Colonic mucosa (tissue), 4 donors: ENCODE results near the gene SSX2IP. TPM values are rescaled to one million over a fixed set of nuclear protein-coding genes. Genes with fewer than 3 reads are reported as not detected.

Source experiments
- DNase-seq: peaks from one replicate; pipeline ENCODE4 v3.0.0-alpha.2; 2020
- H3K27ac ChIP-seq: fragments of 200-600 bp; one replicate; pipeline ENCODE4 v1.8.0; 2021
- H3K27me3 ChIP-seq: fragments of 200-600 bp; one replicate; pipeline ENCODE4 v1.8.0; 2021
- H3K36me3 ChIP-seq: fragments of 200-600 bp; one replicate; pipeline ENCODE4 v1.8.0; 2021
- H3K4me1 ChIP-seq: fragments of 200-600 bp; one replicate; pipeline ENCODE4 v1.8.0; 2021; ENCODE audit warnings: mild to moderate bottlenecking
- H3K4me3 ChIP-seq: fragments of 200-600 bp; one replicate; pipeline ENCODE4 v1.8.0; 2021
- H3K9ac ChIP-seq, 2 donors: one replicate each; pipeline ENCODE4 v1.7.0; 2013; ENCODE audit warnings: control low read depth in 2 of 2, low read depth in 2 of 2, low read length in 2 of 2
- H3K9me3 ChIP-seq: fragments of 200-600 bp; one replicate; pipeline ENCODE4 v1.8.0; 2021
- intact Hi-C: fragments of 100-400 bp; cut with DNase I; formaldehyde crosslinking; loops from one replicate; pipeline ENCODE4 v1.14.1; 2022
- total RNA-seq, 2 donors: library from RNA; stranded (reverse); fragmentation: NEBNext Ultra II Directional in 1 of 2; extraction: Animal tissue kit (Norgen Biotek cat#: 25700) in 1 of 2; gene quantifications; one replicate each; pipeline ENCODE4 v1.2.1, GENCODE V29; 2021
- TF ChIP-seq, protein P1 (sequence below): fragments of 200-600 bp; IDR thresholded peaks from one replicate; pipeline ENCODE4 v1.8.0; 2022; ENCODE audit warnings: antibody characterized with exemption, mild to moderate bottlenecking
- donor health status: healthy.
- donor health status: DM: no; HTN: no; CAD: no.
- donor health status: DM: no; HTN: no; CAD: no.

The SSX2IP gene
- total RNA-seq, 2 donors from 2014 or later: 13.9 to 16.9 TPM

DNA sequence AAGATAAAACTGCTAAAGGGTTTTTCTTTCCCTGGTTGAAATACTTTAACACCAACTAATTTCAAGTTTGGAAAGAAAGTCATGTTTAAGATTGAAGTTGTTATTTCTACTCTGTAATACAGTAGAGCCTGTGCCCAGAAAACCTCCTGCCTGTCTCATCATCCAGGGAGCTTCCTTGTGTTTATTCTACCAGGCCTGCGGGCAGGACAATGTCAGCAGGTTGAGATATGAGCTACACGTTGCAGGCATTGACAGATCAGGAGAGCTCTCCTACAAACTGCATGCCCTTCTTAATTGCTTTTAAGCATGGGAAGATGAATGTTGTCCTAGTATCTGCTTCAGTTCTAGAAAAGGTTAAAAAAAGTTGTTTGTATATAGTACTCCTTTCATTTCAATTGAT lies 72.9 kb downstream of the SSX2IP start:
- no peak for DNase-seq
- intact Hi-C loops: no loop called here
- no peaks in the 10 kb centered on the region for H3K27me3 ChIP-seq
- no peak overlapping the region for H3K9ac ChIP-seq
- TF ChIP-seq, protein P1, sequence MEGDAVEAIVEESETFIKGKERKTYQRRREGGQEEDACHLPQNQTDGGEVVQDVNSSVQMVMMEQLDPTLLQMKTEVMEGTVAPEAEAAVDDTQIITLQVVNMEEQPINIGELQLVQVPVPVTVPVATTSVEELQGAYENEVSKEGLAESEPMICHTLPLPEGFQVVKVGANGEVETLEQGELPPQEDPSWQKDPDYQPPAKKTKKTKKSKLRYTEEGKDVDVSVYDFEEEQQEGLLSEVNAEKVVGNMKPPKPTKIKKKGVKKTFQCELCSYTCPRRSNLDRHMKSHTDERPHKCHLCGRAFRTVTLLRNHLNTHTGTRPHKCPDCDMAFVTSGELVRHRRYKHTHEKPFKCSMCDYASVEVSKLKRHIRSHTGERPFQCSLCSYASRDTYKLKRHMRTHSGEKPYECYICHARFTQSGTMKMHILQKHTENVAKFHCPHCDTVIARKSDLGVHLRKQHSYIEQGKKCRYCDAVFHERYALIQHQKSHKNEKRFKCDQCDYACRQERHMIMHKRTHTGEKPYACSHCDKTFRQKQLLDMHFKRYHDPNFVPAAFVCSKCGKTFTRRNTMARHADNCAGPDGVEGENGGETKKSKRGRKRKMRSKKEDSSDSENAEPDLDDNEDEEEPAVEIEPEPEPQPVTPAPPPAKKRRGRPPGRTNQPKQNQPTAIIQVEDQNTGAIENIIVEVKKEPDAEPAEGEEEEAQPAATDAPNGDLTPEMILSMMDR: no peak
- no peak overlapping the region for H3K4me3 ChIP-seq
- no peak overlapping the region for H3K27ac ChIP-seq
- no peaks in the 10 kb centered on the region for H3K4me1 ChIP-seq
- H3K36me3 ChIP-seq: no peaks in the 10 kb centered on the region
- H3K9me3 ChIP-seq: no peaks in the 10 kb centered on the region

DNA sequence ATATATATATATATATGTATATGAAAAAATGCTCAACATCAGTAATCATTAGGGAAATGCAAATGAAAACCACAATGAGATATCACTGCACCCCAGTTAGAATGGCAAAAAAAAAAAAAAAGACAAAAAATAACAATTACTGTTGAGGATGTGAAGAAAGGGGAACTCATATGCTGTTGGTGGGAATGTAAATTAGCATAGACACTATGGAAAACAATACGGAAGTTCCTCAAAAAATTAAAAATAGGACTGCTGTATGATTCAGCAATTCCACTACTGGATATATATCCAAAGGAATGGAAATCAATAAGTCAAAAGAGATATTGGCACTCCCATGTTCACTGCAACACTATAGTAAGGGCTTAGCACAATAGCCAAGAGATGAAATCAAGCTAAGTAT lies 74.5 kb downstream of the SSX2IP start:
- intact Hi-C loops: no loop called here
- H3K9me3 ChIP-seq: no peaks in the 10 kb centered on the region
- no peaks in the 10 kb centered on the region for H3K27me3 ChIP-seq
- H3K4me3 ChIP-seq: no peak overlapping the region
- H3K36me3 ChIP-seq: no peaks in the 10 kb centered on the region
- no peak overlapping the region for H3K27ac ChIP-seq
- TF ChIP-seq, protein P1: no peak
- H3K9ac ChIP-seq: no peak overlapping the region
- H3K4me1 ChIP-seq: no peaks in the 10 kb centered on the region
- no peak for DNase-seq

DNA sequence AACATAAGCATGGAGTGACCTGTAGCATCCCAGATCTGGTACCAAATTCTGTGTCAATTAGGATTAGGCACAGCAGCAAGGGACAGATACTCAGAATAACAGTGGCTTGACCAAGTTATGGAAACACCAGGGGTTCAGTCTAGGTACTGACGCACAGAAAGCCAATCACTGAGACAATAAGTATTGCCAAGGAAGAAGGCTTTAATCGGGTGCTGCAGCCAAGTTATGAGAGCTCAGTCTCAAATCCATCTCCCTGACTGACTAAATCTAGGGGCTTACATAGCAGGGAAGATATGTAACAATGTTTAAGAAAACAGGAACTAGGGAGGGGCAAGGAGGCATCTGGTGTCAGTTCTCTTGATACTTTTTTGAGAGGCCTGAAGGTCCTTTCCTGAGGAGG lies 76.4 kb downstream of the SSX2IP start:
- no peak overlapping the region for H3K4me3 ChIP-seq
- intact Hi-C loops: no loop called here
- H3K9me3 ChIP-seq: no peaks in the 10 kb centered on the region
- no peaks in the 10 kb centered on the region for H3K4me1 ChIP-seq
- no peak for DNase-seq
- no peaks in the 10 kb centered on the region for H3K36me3 ChIP-seq
- TF ChIP-seq, protein P1: no peak
- H3K9ac ChIP-seq: no peak overlapping the region
- H3K27ac ChIP-seq: no peak overlapping the region
- H3K27me3 ChIP-seq: no peaks in the 10 kb centered on the region

DNA sequence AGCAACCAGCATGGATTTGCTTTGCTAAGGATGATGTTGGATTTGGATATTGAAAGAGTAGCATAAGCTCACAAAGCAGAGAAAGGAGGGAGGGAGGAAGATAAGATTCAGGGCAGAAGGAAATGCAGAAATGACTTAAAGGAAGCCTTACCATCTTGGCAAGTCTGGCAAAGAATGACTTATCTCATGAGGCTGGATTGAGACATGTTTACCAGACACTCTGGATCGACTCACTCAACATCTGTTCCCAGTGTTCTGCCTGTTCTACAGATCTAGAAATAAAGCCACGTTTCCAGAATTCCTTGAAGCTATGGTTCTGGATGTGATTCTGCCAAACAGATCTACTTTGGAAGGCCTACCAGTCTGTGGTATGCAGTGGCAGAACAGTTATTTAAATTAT lies 77.2 kb downstream of the SSX2IP start:
- intact Hi-C loops: no loop called here
- TF ChIP-seq, protein P1: no peak
- DNase-seq: no peak
- H3K27ac ChIP-seq: no peak overlapping the region
- H3K4me3 ChIP-seq: no peak overlapping the region
- H3K9ac ChIP-seq: no peak overlapping the region
- H3K27me3 ChIP-seq: no peaks in the 10 kb centered on the region
- H3K36me3 ChIP-seq: no peaks in the 10 kb centered on the region
- H3K4me1 ChIP-seq: no peaks in the 10 kb centered on the region
- H3K9me3 ChIP-seq: no peaks in the 10 kb centered on the region

DNA sequence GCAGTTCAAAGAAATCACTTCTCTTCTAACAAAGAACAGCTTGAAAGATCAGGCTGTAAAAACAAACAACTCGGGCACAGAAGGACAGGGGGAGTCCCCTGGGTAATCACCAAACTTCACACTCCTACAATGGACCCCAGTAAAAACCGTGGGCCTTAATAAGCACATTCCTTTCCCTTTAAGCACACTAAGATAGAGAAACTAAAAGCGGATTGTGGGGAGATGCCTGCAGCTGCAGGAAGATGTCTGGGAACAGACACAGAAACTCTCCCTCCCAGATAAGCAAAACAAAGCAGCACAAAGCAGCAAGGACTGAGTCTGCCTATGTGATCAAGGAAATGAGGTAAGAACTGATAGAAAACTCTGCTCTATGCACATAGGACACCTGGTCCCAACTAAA lies 78.5 kb downstream of the SSX2IP start:
- no peaks in the 10 kb centered on the region for H3K4me1 ChIP-seq
- intact Hi-C loops: no loop called here
- no peaks in the 10 kb centered on the region for H3K36me3 ChIP-seq
- H3K4me3 ChIP-seq: no peak overlapping the region
- TF ChIP-seq, protein P1: no peak
- no peaks in the 10 kb centered on the region for H3K9me3 ChIP-seq
- no peak for DNase-seq
- H3K27ac ChIP-seq: no peak overlapping the region
- no peak overlapping the region for H3K9ac ChIP-seq
- H3K27me3 ChIP-seq: no peaks in the 10 kb centered on the region

DNA sequence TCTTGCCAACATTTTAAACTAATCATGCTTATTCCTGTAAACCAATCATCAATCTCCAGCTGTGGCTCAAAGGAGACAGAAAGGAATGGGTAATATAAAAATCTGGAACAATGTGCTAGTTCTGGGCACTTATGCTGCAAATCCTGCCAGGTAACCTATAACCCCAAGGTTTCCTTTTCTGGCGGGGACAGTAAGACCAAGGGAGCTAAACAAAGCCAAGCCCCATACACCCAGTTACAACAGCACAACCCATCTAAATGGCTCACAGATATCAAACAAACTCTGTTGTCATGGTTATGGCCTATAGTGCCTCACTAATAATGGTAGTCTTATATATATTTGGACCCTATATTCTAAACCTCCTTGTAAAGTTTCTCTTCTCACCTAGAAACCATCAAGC lies 79.2 kb downstream of the SSX2IP start:
- Histone ChIP-seq H3K4me3 (no peak overlapping the region), H3K27me3 (no peaks in the 10 kb centered on the region), H3K27ac (no peak overlapping the region), H3K36me3 (no peaks in the 10 kb centered on the region), H3K9me3 (no peaks in the 10 kb centered on the region), H3K9ac (no peak overlapping the region), H3K4me1 (no peaks in the 10 kb centered on the region)
- intact Hi-C loops: no loop called here
- TF ChIP-seq, protein P1: no peak
- DNase-seq: no peak
